Fibroblast of lung (primary cell): ENCODE data around the gene ATP9B. TPM values are rescaled to one million over a fixed set of nuclear protein-coding genes. Genes with fewer than 3 reads are reported as not detected.

Experiments
- DNase-seq, 2 donors: peaks; one replicate each; pipeline versions ENCODE4 v3.0.0 to v3.0.0-alpha.2; 2010; ENCODE audit warnings: low read depth in 2 of 2
- H2AFZ ChIP-seq: 2 replicates; pipeline ENCODE4 v1.5.1; 2012; ENCODE audit warnings: low read length, control low read depth, inconsistent platforms
- H3K27ac ChIP-seq: 2 replicates; pipeline ENCODE4 v1.5.1; 2011; ENCODE audit warnings: low read length, control low read depth; ENCODE audit not compliant: insufficient read depth
- H3K27me3 ChIP-seq: 2 replicates; pipeline ENCODE4 v1.5.1; 2011; ENCODE audit warnings: mild to moderate bottlenecking, low read length; ENCODE audit not compliant: control insufficient read depth, insufficient read depth
- H3K36me3 ChIP-seq: 2 replicates; pipeline ENCODE4 v1.5.1; 2011; ENCODE audit warnings: low read length; ENCODE audit not compliant: control insufficient read depth, insufficient read depth
- H3K4me1 ChIP-seq: 2 replicates; pipeline ENCODE4 v1.5.1; 2011; ENCODE audit warnings: low read length; ENCODE audit not compliant: control insufficient read depth, insufficient read depth; ENCODE audit errors: extremely low read depth
- H3K4me2 ChIP-seq: 2 replicates; pipeline ENCODE4 v1.5.1; 2011; ENCODE audit warnings: low read length, control low read depth; ENCODE audit not compliant: insufficient read depth; ENCODE audit errors: extremely low read depth
- H3K4me3 ChIP-seq, 4 experiments: fragments of 200-600 bp in 1 of 4; sonication (generic) in 1 of 4; replicated peaks in 1 of 4; 2 replicates each; pipeline ENCODE4 v1.5.1; 2011 to 2016; ENCODE audit warnings: low read length in 4 of 4, low read depth in 3 of 4, mild to moderate bottlenecking in 3 of 4, control low read depth in 2 of 4, inconsistent platforms in 1 of 4, mixed read lengths in 1 of 4; ENCODE audit not compliant: insufficient read depth in 1 of 4; ENCODE audit errors: control extremely low read depth in 1 of 4
- H3K79me2 ChIP-seq: 2 replicates; pipeline ENCODE4 v1.5.1; 2012; ENCODE audit warnings: mild to moderate bottlenecking, low read length, inconsistent platforms; ENCODE audit not compliant: control insufficient read depth, insufficient read depth
- H3K9ac ChIP-seq: 2 replicates; pipeline ENCODE4 v1.5.1; 2011; ENCODE audit warnings: mild to moderate bottlenecking, low read length, control low read depth; ENCODE audit not compliant: insufficient read depth
- H3K9me3 ChIP-seq: 2 replicates; pipeline ENCODE4 v1.5.1; 2012; ENCODE audit warnings: low read depth, low read length; ENCODE audit not compliant: control insufficient read depth, insufficient read depth
- H4K20me1 ChIP-seq: 2 replicates; pipeline ENCODE4 v1.5.1; 2011; ENCODE audit warnings: low read length; ENCODE audit not compliant: control insufficient read depth, insufficient read depth; ENCODE audit errors: extremely low read depth
- EZH2 ChIP-seq: IDR thresholded peaks from 2 replicates; pipeline ENCODE4 v1.5.1; 2012; ENCODE audit warnings: low read length, control low read depth, mild to moderate bottlenecking; ENCODE audit errors: missing control alignments
- polyA plus RNA-seq, 2 donors: library from polyadenylated mRNA; depleted of rRNA in 1 of 2; stranded (reverse) in 1 of 2; unstranded in 1 of 2; fragments of >200 nt; gene quantifications; 2 replicates each; pipeline ENCODE4 v1.2.1, GENCODE V29; 2011 to 2012; ENCODE audit warnings: missing spikeins in 1 of 2
- total RNA-seq: library from RNA; depleted of rRNA; stranded (reverse); fragments of >200 nt; gene quantifications from 2 replicates; pipeline ENCODE4 v1.2.1, GENCODE V29; 2014
- TF ChIP-seq, protein P1 (sequence below), 2 donors: IDR thresholded peaks in 1 of 2; conservative IDR thresholded peaks in 1 of 2; 1 replicate in 1 of 2; 2 replicates in 1 of 2; pipeline ENCODE4 v1.5.1; 2011 to 2012; ENCODE audit warnings: low read length in 2 of 2, control low read depth in 1 of 2, inconsistent platforms in 1 of 2, low read depth in 1 of 2, mild to moderate bottlenecking in 1 of 2

The ATP9B gene
- total and polyA plus RNA-seq, 2 donors (not counting 1 experiment from before 2014, with no cell fraction given) = 11.2 to 27.7 TPM

GRCh38 chr18:79411614-79412526 lies 342.7 kb downstream of the ATP9B start:
- no peaks in the 10 kb centered on the region for H3K36me3 ChIP-seq
- no peak overlapping the region for H3K4me2 ChIP-seq
- no peaks in the 10 kb centered on the region for H3K9me3 ChIP-seq
- H3K4me3 ChIP-seq = no peak overlapping the region
- no peaks in the 10 kb centered on the region for H4K20me1 ChIP-seq
- no peak overlapping the region for H3K9ac ChIP-seq
- H3K4me1 ChIP-seq = no peaks in the 10 kb centered on the region
- no peak for DNase-seq
- H3K79me2 ChIP-seq = no peaks in the 10 kb centered on the region
- H3K27me3 ChIP-seq = no peaks in the 10 kb centered on the region
- no peak overlapping the region for H3K27ac ChIP-seq
- H2AFZ ChIP-seq = no peak overlapping the region
- TF ChIP-seq, protein P1, sequence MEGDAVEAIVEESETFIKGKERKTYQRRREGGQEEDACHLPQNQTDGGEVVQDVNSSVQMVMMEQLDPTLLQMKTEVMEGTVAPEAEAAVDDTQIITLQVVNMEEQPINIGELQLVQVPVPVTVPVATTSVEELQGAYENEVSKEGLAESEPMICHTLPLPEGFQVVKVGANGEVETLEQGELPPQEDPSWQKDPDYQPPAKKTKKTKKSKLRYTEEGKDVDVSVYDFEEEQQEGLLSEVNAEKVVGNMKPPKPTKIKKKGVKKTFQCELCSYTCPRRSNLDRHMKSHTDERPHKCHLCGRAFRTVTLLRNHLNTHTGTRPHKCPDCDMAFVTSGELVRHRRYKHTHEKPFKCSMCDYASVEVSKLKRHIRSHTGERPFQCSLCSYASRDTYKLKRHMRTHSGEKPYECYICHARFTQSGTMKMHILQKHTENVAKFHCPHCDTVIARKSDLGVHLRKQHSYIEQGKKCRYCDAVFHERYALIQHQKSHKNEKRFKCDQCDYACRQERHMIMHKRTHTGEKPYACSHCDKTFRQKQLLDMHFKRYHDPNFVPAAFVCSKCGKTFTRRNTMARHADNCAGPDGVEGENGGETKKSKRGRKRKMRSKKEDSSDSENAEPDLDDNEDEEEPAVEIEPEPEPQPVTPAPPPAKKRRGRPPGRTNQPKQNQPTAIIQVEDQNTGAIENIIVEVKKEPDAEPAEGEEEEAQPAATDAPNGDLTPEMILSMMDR (conservative IDR thresholded peaks at IDR 0.05 in 1 of 2, IDR thresholded peaks at IDR 0.05 in 1 of 2; ENCODE audit: low read depth in 1 of 2, low read length in 2 of 2) = no peak
- TF ChIP-seq EZH2 = no peak

DNA sequence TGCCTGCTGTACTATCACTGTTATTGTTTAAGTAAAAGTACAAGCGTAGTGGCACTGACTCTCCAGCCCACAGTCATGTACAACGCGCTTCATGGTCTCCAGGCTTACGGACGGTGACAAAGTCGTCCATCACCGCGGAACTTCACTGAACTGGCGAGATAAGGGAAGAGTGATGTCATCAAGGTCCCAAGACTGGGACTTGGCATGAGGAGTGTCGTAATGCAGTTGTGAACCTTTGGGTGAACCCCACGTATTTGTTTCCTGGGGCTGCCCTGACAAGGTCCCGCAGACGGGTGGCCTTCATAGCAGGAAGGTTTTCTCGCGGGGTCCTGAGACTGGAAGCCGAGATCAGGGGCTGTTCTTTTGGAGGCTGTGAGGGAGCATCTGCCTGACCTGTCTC lies 343.8 kb downstream of the ATP9B start:
- no peak overlapping the region for H3K27ac ChIP-seq
- H2AFZ ChIP-seq = no peak overlapping the region
- H3K9me3 ChIP-seq = no peaks in the 10 kb centered on the region
- no peak for TF ChIP-seq EZH2
- TF ChIP-seq, protein P1 (conservative IDR thresholded peaks at IDR 0.05 in 1 of 2, IDR thresholded peaks at IDR 0.05 in 1 of 2; ENCODE audit: low read depth in 1 of 2, low read length in 2 of 2) = no peak
- no peaks in the 10 kb centered on the region for H3K79me2 ChIP-seq
- H3K9ac ChIP-seq = no peak overlapping the region
- no peak for DNase-seq
- H3K27me3 ChIP-seq = no peaks in the 10 kb centered on the region
- H4K20me1 ChIP-seq = no peaks in the 10 kb centered on the region
- no peaks in the 10 kb centered on the region for H3K36me3 ChIP-seq
- no peak overlapping the region for H3K4me2 ChIP-seq
- no peak overlapping the region for H3K4me3 ChIP-seq
- H3K4me1 ChIP-seq = no peaks in the 10 kb centered on the region

GRCh38 chr18:79413426-79413825 lies 344.2 kb downstream of the ATP9B start:
- Histone ChIP-seq H3K4me3 (no peak overlapping the region), H3K4me2 (no peak overlapping the region), H3K27me3 (no peaks in the 10 kb centered on the region), H3K9me3 (no peaks in the 10 kb centered on the region), H3K27ac (no peak overlapping the region), H3K9ac (no peak overlapping the region), H4K20me1 (no peaks in the 10 kb centered on the region), H3K79me2 (no peaks in the 10 kb centered on the region), H3K4me1 (no peaks in the 10 kb centered on the region), H2AFZ (no peak overlapping the region), H3K36me3 (no peaks in the 10 kb centered on the region)
- no peak for DNase-seq
- TF ChIP-seq, protein P1 (conservative IDR thresholded peaks at IDR 0.05 in 1 of 2, IDR thresholded peaks at IDR 0.05 in 1 of 2; ENCODE audit: low read depth in 1 of 2, low read length in 2 of 2) = no peak
- no peak for TF ChIP-seq EZH2
